IMR-90 (cell line): ENCODE data around the gene LIMCH1. TPM values are rescaled to one million over a fixed set of nuclear protein-coding genes. Genes with fewer than 3 reads are reported as not detected.

Experiments used
- ATAC-seq: fragments of 200-7000 bp; cut with Tn5 transposase; 2 replicates; pipeline ENCODE4 v1.9.1; 2020; ENCODE audit warnings: low read depth, mild to moderate bottlenecking, moderate library complexity
- BruUV-seq: library from RNA; stranded (reverse); fragments of 400-500 nt; replicated peaks from 2 replicates; lab custom pipeline; 2021; lab: Mats Ljungman, UMichigan
- CTCF ChIA-PET: fragments of 300-600 bp; formaldehyde crosslinking; extraction: SDS; loops from one replicate; lab custom pipeline; 2021; ENCODE audit warnings: antibody characterized with exemption; lab: Yijun Ruan, JAX
- POLR2A ChIA-PET: fragments of 300-600 bp; sonication (Branson Sonifier 250); formaldehyde crosslinking; loops from one replicate; lab custom pipeline; 2022; ENCODE audit warnings: antibody characterized with exemption; ENCODE audit not compliant: unreplicated experiment; lab: Charles Lee
- DNase-seq: peaks from one replicate; pipeline ENCODE4 v3.0.0; 2013
- H2AFZ ChIP-seq: replicated peaks from 2 replicates; pipeline ENCODE3; 2013; ENCODE audit warnings: low read length, mild to moderate bottlenecking; ENCODE audit not compliant: poor library complexity
- H2AK5ac ChIP-seq: 2 replicates; pipeline ENCODE4 v1.6.1; 2013; ENCODE audit warnings: low read depth, low read length, inconsistent platforms
- H2AK9ac ChIP-seq: replicated peaks from 2 replicates; pipeline ENCODE3; 2013; ENCODE audit warnings: mild to moderate bottlenecking, low read depth, low read length, moderate library complexity; ENCODE audit not compliant: poor library complexity
- H2BK120ac ChIP-seq: 2 replicates; pipeline ENCODE4 v1.6.1; 2013; ENCODE audit warnings: low read depth, low read length, inconsistent platforms
- H2BK15ac ChIP-seq: 3 replicates; pipeline ENCODE4 v1.6.1; 2013; ENCODE audit warnings: low read depth, low read length, inconsistent platforms
- H2BK20ac ChIP-seq: 2 replicates; pipeline ENCODE4 v1.6.1; 2013; ENCODE audit warnings: low read depth, mild to moderate bottlenecking, inconsistent platforms, low read length, moderate library complexity
- H2BK5ac ChIP-seq: 2 replicates; pipeline ENCODE4 v1.6.1; 2013; ENCODE audit warnings: mild to moderate bottlenecking, low read depth, low read length, inconsistent platforms; ENCODE audit not compliant: poor library complexity, severe bottlenecking
- H3K14ac ChIP-seq: replicated peaks from 2 replicates; pipeline ENCODE4 v1.6.1; 2013; ENCODE audit warnings: low read depth, low read length, inconsistent platforms
- H3K18ac ChIP-seq: 2 replicates; pipeline ENCODE4 v1.6.1; 2013; ENCODE audit warnings: low read depth, low read length, control low read depth
- H3K23ac ChIP-seq: 2 replicates; pipeline ENCODE4 v1.6.1; 2013; ENCODE audit warnings: low read depth, low read length, inconsistent platforms
- H3K27ac ChIP-seq: 2 replicates; pipeline ENCODE4 v1.5.1; 2013; ENCODE audit warnings: mild to moderate bottlenecking, control low read depth, low read length; ENCODE audit not compliant: insufficient read depth
- H3K27me3 ChIP-seq: 2 replicates; pipeline ENCODE4 v1.6.1; 2013; ENCODE audit warnings: low read length; ENCODE audit not compliant: control insufficient read depth, insufficient read depth
- H3K36me3 ChIP-seq: 2 replicates; pipeline ENCODE4 v1.6.1; 2013; ENCODE audit warnings: low read length, mixed read lengths; ENCODE audit not compliant: control insufficient read depth, insufficient read depth
- H3K4ac ChIP-seq: 2 replicates; pipeline ENCODE4 v1.6.1; 2013; ENCODE audit warnings: low read depth, low read length, inconsistent platforms
- H3K4me1 ChIP-seq: 2 replicates; pipeline ENCODE4 v1.6.1; 2013; ENCODE audit warnings: low read length, mixed read lengths; ENCODE audit not compliant: control insufficient read depth, insufficient read depth
- H3K4me2 ChIP-seq: 2 replicates; pipeline ENCODE4 v1.6.1; 2013; ENCODE audit warnings: low read depth, mild to moderate bottlenecking, control low read depth, low read length, moderate library complexity
- H3K4me3 ChIP-seq: 2 replicates; pipeline ENCODE4 v1.5.1; 2013; ENCODE audit warnings: low read depth, mild to moderate bottlenecking, control low read depth, low read length, moderate library complexity; ENCODE audit not compliant: insufficient read depth
- H3K56ac ChIP-seq: 2 replicates; pipeline ENCODE4 v1.6.1; 2013; ENCODE audit warnings: low read length, inconsistent platforms; ENCODE audit not compliant: insufficient read depth; ENCODE audit errors: extremely low read depth
- H3K79me1 ChIP-seq, 2 experiments: 2 replicates each; pipeline ENCODE4 v1.6.1; 2013; ENCODE audit warnings: low read length in 2 of 2, inconsistent platforms in 1 of 2, low read depth in 1 of 2
- H3K9ac ChIP-seq: 2 replicates; pipeline ENCODE4 v1.6.1; 2013; ENCODE audit warnings: low read depth, low read length, control low read depth
- H3K9me1 ChIP-seq: 2 replicates; pipeline ENCODE4 v1.6.1; 2013; ENCODE audit warnings: low read length, inconsistent platforms; ENCODE audit not compliant: insufficient read depth
- H3K9me3 ChIP-seq: 2 replicates; pipeline ENCODE4 v1.6.1; 2013; ENCODE audit warnings: low read length; ENCODE audit not compliant: control insufficient read depth, insufficient read depth
- H4K20me1 ChIP-seq: 2 replicates; pipeline ENCODE4 v1.6.1; 2013; ENCODE audit warnings: low read length, inconsistent platforms; ENCODE audit not compliant: insufficient read depth
- H4K5ac ChIP-seq: 2 replicates; pipeline ENCODE4 v1.6.1; 2013; ENCODE audit warnings: mild to moderate bottlenecking, low read depth, low read length, control low read depth
- H4K8ac ChIP-seq, 2 experiments: 2 replicates each; pipeline ENCODE4 v1.6.1; 2013; ENCODE audit warnings: low read depth in 2 of 2, low read length in 2 of 2, control low read depth in 1 of 2, inconsistent platforms in 1 of 2
- H4K91ac ChIP-seq: 2 replicates; pipeline ENCODE4 v1.6.1; 2013; ENCODE audit warnings: low read depth, low read length, inconsistent platforms; ENCODE audit not compliant: insufficient read depth
- BHLHE40 ChIP-seq: fragments of 150-350 bp; IDR thresholded peaks from 2 replicates; pipeline ENCODE4 v1.6.1; 2016; ENCODE audit warnings: mild to moderate bottlenecking, low read depth, low read length
- CEBPB ChIP-seq: IDR thresholded peaks from 2 replicates; pipeline ENCODE4 v1.6.1; 2012; ENCODE audit warnings: low read depth, low read length, improper control_type of control experiment
- CHD1 ChIP-seq: IDR thresholded peaks from 2 replicates; pipeline ENCODE4 v1.6.1; 2012; ENCODE audit warnings: low read depth, low read length, improper control_type of control experiment
- FOS ChIP-seq: fragments of 150-350 bp; IDR thresholded peaks from 2 replicates; pipeline ENCODE4 v1.6.1; 2016; ENCODE audit warnings: low read depth, low read length
- MAFK ChIP-seq: IDR thresholded peaks from 2 replicates; pipeline ENCODE4 v1.6.1; 2012; ENCODE audit warnings: low read depth, low read length, improper control_type of control experiment
- MAZ ChIP-seq: IDR thresholded peaks from 2 replicates; pipeline ENCODE4 v1.6.1; 2012; ENCODE audit warnings: low read depth, mild to moderate bottlenecking, low read length, improper control_type of control experiment, moderate library complexity, borderline replicate concordance
- MXI1 ChIP-seq: IDR thresholded peaks from 2 replicates; pipeline ENCODE4 v1.6.1; 2012; ENCODE audit warnings: low read depth, mild to moderate bottlenecking, low read length, moderate library complexity, borderline replicate concordance
- NFE2L2 ChIP-seq: fragments of 150-350 bp; IDR thresholded peaks from 2 replicates; pipeline ENCODE4 v1.6.1; 2016; ENCODE audit warnings: low read depth, mild to moderate bottlenecking, low read length
- POLR2A ChIP-seq: IDR thresholded peaks from 2 replicates; pipeline ENCODE4 v1.6.1; 2012; ENCODE audit warnings: mild to moderate bottlenecking, low read depth, low read length
- RAD21 ChIP-seq: IDR thresholded peaks from 2 replicates; pipeline ENCODE4 v1.6.1; 2012; ENCODE audit warnings: low read length, improper control_type of control experiment
- RCOR1 ChIP-seq: IDR thresholded peaks from 2 replicates; pipeline ENCODE4 v1.6.1; 2012; ENCODE audit warnings: mild to moderate bottlenecking, low read length, improper control_type of control experiment; ENCODE audit not compliant: insufficient replicate concordance
- RFX5 ChIP-seq: IDR thresholded peaks from 2 replicates; pipeline ENCODE4 v1.8.0; 2012; ENCODE audit warnings: low read depth, mild to moderate bottlenecking, low read length, moderate library complexity
- SMC3 ChIP-seq: fragments of 150-350 bp; IDR thresholded peaks from 2 replicates; pipeline ENCODE4 v1.6.1; 2016; ENCODE audit warnings: low read depth, mild to moderate bottlenecking, antibody characterized with exemption, low read length, moderate library complexity
- WGBS, 2 experiments: methylation state at CpG; one replicate each; pipeline versions ENCODE4 v1.1.5 to v1.1.7; 2013; ENCODE audit warnings: missing lambda C conversion rate in 2 of 2; ENCODE audit not compliant: insufficient read length in 1 of 2; ENCODE audit errors: extremely low coverage in 2 of 2; 5-methylcytosine and 5-hydroxymethylcytosine counted together
- dilution Hi-C: fragments of 300-500 bp; cut with HindIII; formaldehyde crosslinking; loops from one replicate; pipeline ENCODE4 v1.14.3; 2018; ENCODE audit warnings: low sequenced_read_pairs; ENCODE audit not compliant: unreplicated experiment
- in situ Hi-C: fragments of 300-500 bp; cut with MboI; formaldehyde crosslinking; loops from 3 replicates; pipeline ENCODE4 v1.14.3; 2019; ENCODE audit warnings: low sequenced_read_pairs, inconsistent platforms, mixed read lengths
- intact Hi-C: fragments of 100-400 bp; cut with micrococcal nuclease; formaldehyde crosslinking; loops from 2 replicates; pipeline ENCODE4 v1.10.0; 2022
- polyA plus RNA-seq, 3 experiments: library from polyadenylated mRNA; depleted of rRNA; stranded (reverse); fragments of >200 nt; gene quantifications; 2 replicates each; pipeline ENCODE4 v1.2.3, GENCODE V29; 2012; ENCODE audit warnings: low replicate concordance in 1 of 3
- total RNA-seq: library from RNA; depleted of rRNA; stranded (reverse); fragments of >200 nt; gene quantifications from 2 replicates; pipeline ENCODE4 v1.2.3, GENCODE V29; 2012
- TF ChIP-seq, protein P1 (sequence below): fragments of 150-350 bp; IDR thresholded peaks from 2 replicates; pipeline ENCODE4 v1.6.1; 2017; ENCODE audit warnings: mild to moderate bottlenecking, antibody characterized with exemption, low read length, low read depth
- TF ChIP-seq, protein P2 (sequence below): fragments of 150-350 bp; IDR thresholded peaks from 2 replicates; pipeline ENCODE4 v1.6.1; 2016; ENCODE audit warnings: low read depth, mild to moderate bottlenecking, low read length, moderate library complexity, borderline replicate concordance
- TF ChIP-seq, protein P3 (sequence below): conservative IDR thresholded peaks from 2 replicates; pipeline ENCODE4 v1.5.1; 2012; ENCODE audit warnings: mild to moderate bottlenecking, low read depth, low read length, improper control_type of control experiment

The LIMCH1 gene
- total and polyA plus RNA-seq, 2 of the 4 experiments (the other 2 are of a cell fraction): 0.89 to 2.9 TPM

DNA sequence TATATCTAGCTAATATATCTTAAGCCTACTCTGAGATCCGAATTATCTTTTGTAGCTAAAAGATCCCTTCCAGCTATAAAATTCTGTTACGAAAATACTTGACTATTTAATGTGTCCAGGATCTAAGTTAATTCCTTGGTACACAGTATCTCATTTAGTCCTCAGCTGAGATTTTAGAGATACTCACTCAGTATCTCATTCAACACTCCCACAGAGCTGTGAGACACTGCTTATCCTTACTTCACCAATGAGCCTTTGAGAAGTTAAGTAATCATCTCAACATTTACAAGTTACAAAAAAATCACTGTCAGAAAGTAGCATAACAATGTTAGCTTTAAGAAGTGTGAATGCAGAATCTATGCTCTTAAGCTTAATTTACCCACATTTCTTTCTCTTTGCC lies 76.6 kb downstream of the LIMCH1 start:
- Histone ChIP-seq H4K5ac (no peak overlapping the region), H3K23ac (no peak overlapping the region), H2AFZ (no peak overlapping the region), H2BK5ac (no peak overlapping the region), H3K9me3 (no peaks in the 10 kb centered on the region), H3K36me3 (no peaks in the 10 kb centered on the region), H2AK5ac (no peak overlapping the region), H2BK20ac (no peak overlapping the region), H3K27ac (no peak overlapping the region), H3K79me1 (no peaks in the 10 kb centered on the region), H3K18ac (no peak overlapping the region), H3K27me3 (peaks cover 2% of the 10 kb centered on the region), H2AK9ac (no peak overlapping the region), H3K4me3 (no peak overlapping the region), H4K20me1 (no peaks in the 10 kb centered on the region), H3K9me1 (no peaks in the 10 kb centered on the region), H2BK120ac (no peak overlapping the region), H3K4me2 (no peak overlapping the region), H3K56ac (no peak overlapping the region), H3K4ac (no peak overlapping the region), H3K14ac (no peak overlapping the region), H3K4me1 (0 out of 2 replicates have a peak, but pooled peaks cover 1% of the 10 kb centered on the region), H2BK15ac (no peak overlapping the region), H3K9ac (no peak overlapping the region), H4K8ac (no peak overlapping the region), H4K91ac (no peak overlapping the region)
- intact Hi-C loops (no loop called here), dilution Hi-C loops (no loop called here), in situ Hi-C loops (no loop called here)
- no TSS peak for BruUV-seq
- TF ChIP-seq RCOR1 (no peak), MXI1 (no peak), MAFK (no peak), NFE2L2 (no peak), MAZ (no peak), POLR2A (no peak), CHD1 (no peak), FOS (no peak), CEBPB (no peak), RFX5 (no peak), SMC3 (no peak), RAD21 (no peak), BHLHE40 (no peak)
- TF ChIP-seq, protein P1, sequence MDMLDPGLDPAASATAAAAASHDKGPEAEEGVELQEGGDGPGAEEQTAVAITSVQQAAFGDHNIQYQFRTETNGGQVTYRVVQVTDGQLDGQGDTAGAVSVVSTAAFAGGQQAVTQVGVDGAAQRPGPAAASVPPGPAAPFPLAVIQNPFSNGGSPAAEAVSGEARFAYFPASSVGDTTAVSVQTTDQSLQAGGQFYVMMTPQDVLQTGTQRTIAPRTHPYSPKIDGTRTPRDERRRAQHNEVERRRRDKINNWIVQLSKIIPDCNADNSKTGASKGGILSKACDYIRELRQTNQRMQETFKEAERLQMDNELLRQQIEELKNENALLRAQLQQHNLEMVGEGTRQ: no peak
- TF ChIP-seq, protein P2, sequence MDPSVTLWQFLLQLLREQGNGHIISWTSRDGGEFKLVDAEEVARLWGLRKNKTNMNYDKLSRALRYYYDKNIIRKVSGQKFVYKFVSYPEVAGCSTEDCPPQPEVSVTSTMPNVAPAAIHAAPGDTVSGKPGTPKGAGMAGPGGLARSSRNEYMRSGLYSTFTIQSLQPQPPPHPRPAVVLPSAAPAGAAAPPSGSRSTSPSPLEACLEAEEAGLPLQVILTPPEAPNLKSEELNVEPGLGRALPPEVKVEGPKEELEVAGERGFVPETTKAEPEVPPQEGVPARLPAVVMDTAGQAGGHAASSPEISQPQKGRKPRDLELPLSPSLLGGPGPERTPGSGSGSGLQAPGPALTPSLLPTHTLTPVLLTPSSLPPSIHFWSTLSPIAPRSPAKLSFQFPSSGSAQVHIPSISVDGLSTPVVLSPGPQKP: no peak
- TF ChIP-seq, protein P3, sequence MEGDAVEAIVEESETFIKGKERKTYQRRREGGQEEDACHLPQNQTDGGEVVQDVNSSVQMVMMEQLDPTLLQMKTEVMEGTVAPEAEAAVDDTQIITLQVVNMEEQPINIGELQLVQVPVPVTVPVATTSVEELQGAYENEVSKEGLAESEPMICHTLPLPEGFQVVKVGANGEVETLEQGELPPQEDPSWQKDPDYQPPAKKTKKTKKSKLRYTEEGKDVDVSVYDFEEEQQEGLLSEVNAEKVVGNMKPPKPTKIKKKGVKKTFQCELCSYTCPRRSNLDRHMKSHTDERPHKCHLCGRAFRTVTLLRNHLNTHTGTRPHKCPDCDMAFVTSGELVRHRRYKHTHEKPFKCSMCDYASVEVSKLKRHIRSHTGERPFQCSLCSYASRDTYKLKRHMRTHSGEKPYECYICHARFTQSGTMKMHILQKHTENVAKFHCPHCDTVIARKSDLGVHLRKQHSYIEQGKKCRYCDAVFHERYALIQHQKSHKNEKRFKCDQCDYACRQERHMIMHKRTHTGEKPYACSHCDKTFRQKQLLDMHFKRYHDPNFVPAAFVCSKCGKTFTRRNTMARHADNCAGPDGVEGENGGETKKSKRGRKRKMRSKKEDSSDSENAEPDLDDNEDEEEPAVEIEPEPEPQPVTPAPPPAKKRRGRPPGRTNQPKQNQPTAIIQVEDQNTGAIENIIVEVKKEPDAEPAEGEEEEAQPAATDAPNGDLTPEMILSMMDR: no peak
- DNase-seq: no peak
- ATAC-seq: no peak
- CTCF ChIA-PET: no interaction called here
- POLR2A ChIA-PET: no interaction called here
- no CpG with 5 or more reads among the region's 2 CpGs for WGBS, 2 experiments
